ENCODE data around the gene LRRC71.

GRCh38 chr1:156894711-156895454, 25.5 kb upstream of the LRRC71 start:
- no peak for TF ChIP-seq CTCF (conservative IDR thresholded peaks at IDR 0.05 in 1 of 2, IDR thresholded peaks at IDR 0.05 in 1 of 2; ENCODE audit: extremely low read depth in 1 of 2, insufficient read depth in 1 of 2, low read depth in 1 of 2, low read length in 2 of 2)
- TF ChIP-seq EZH2 (IDR thresholded peaks at IDR 0.05; ENCODE audit: borderline replicate concordance, low read length) = no peak

Data from mammary epithelial cell (primary cell).